ENCODE results near the gene DOCK9. TPM values are rescaled to one million over a fixed set of nuclear protein-coding genes. Genes with fewer than 3 reads are reported as not detected.
A peak's percentile ranks its signal among the peaks of the same experiment; 100 is the strongest.

DOCK9 gene
- total RNA-seq, 1 donor from 2014 or later, result 46.2 TPM

- DNase-seq (ENCODE audit: extremely low spot score, unreplicated experiment), result no peak
- peak; percentile 21 for TF ChIP-seq CTCF (conservative IDR thresholded peaks at IDR 0.05)
Observed at GRCh38 chr13:98827449-98827848, 150.4 kb downstream of the DOCK9 start.

GRCh38 chr13:98826146-98826545 is 151.7 kb downstream of the DOCK9 start:
- no peaks in the 10 kb centered on the region for H3K27me3 Mint-ChIP-seq
- no peaks in the 10 kb centered on the region for H3K9me3 Mint-ChIP-seq
- H3K4me3 Mint-ChIP-seq, result no peak overlapping the region
- no peak for DNase-seq (ENCODE audit: extremely low spot score, unreplicated experiment)
- H3K27ac Mint-ChIP-seq, result no peak overlapping the region
- H3K4me1 Mint-ChIP-seq (ENCODE audit: unreplicated experiment), result peaks cover 28% of the 10 kb centered on the region
- no peak for TF ChIP-seq CTCF (conservative IDR thresholded peaks at IDR 0.05)
- H3K36me3 Mint-ChIP-seq, result peaks cover 14% of the 10 kb centered on the region

More at GRCh38 chr13:98827449-98827848, 150.4 kb downstream of the DOCK9 start:
- Mint-ChIP-seq H3K36me3 (peaks cover 17% of the 10 kb centered on the region), H3K4me1 (ENCODE audit: unreplicated experiment) (peaks cover 15% of the 10 kb centered on the region), H3K27ac (no peak overlapping the region), H3K4me3 (no peak overlapping the region), H3K27me3 (no peaks in the 10 kb centered on the region), H3K9me3 (no peaks in the 10 kb centered on the region)

- no peaks in the 10 kb centered on the region for H3K27me3 Mint-ChIP-seq
- no peak overlapping the region for H3K4me3 Mint-ChIP-seq
- no peak for TF ChIP-seq CTCF (conservative IDR thresholded peaks at IDR 0.05)
- H3K4me1 Mint-ChIP-seq (ENCODE audit: unreplicated experiment), result peaks cover 30% of the 10 kb centered on the region
- H3K36me3 Mint-ChIP-seq, result peaks cover 13% of the 10 kb centered on the region
- no peaks in the 10 kb centered on the region for H3K9me3 Mint-ChIP-seq
- no peak for DNase-seq (ENCODE audit: extremely low spot score, unreplicated experiment)
- H3K27ac Mint-ChIP-seq, result no peak overlapping the region
Observed at GRCh38 chr13:98825659-98826058, 152.2 kb downstream of the DOCK9 start.

GRCh38 chr13:98824376-98825160 is 153.3 kb downstream of the DOCK9 start:
- Mint-ChIP-seq H3K27ac (no peak overlapping the region), H3K9me3 (no peaks in the 10 kb centered on the region), H3K27me3 (no peaks in the 10 kb centered on the region), H3K4me1 (ENCODE audit: unreplicated experiment) (peaks cover 30% of the 10 kb centered on the region), H3K36me3 (peaks cover 9% of the 10 kb centered on the region), H3K4me3 (no peak overlapping the region)
- no peak for DNase-seq (ENCODE audit: extremely low spot score, unreplicated experiment)
- no peak for TF ChIP-seq CTCF (conservative IDR thresholded peaks at IDR 0.05)

GRCh38 chr13:98823442-98823841 is 154.4 kb downstream of the DOCK9 start:
- Mint-ChIP-seq H3K9me3 (no peaks in the 10 kb centered on the region), H3K4me1 (ENCODE audit: unreplicated experiment) (peaks cover 30% of the 10 kb centered on the region), H3K4me3 (no peak overlapping the region), H3K36me3 (peaks cover 9% of the 10 kb centered on the region), H3K27ac (no peak overlapping the region), H3K27me3 (no peaks in the 10 kb centered on the region)
- TF ChIP-seq CTCF (conservative IDR thresholded peaks at IDR 0.05), result no peak
- no peak for DNase-seq (ENCODE audit: extremely low spot score, unreplicated experiment)

Data from type B pancreatic cell (in vitro differentiated cells).